Neural cell (in vitro differentiated cells): ENCODE results near the gene PLEKHO2. TPM values are rescaled to one million over a fixed set of nuclear protein-coding genes. Genes with fewer than 3 reads are reported as not detected.

Source experiments
- H2AFZ ChIP-seq: fragments of 200-600, 300-800 bp; sonication (generic), shearing (Covaris generic); 2 replicates; pipeline ENCODE4 v1.6.0; 2014; ENCODE audit warnings: low read depth, mild to moderate bottlenecking, antibody characterized with exemption, low read length, moderate library complexity
- H3F3A ChIP-seq: fragments of 200-600 bp; shearing (Covaris generic); 2 replicates; pipeline ENCODE4 v1.6.1; 2016; ENCODE audit warnings: mild to moderate bottlenecking, moderate library complexity, mixed read lengths, antibody characterized with exemption, low read length; ENCODE audit not compliant: insufficient read depth, poor library complexity, severe bottlenecking
- H3K27ac ChIP-seq: fragments of 200-600, 300-800 bp; sonication (generic), shearing (Covaris generic); 2 replicates; pipeline ENCODE4 v1.5.1; 2014; ENCODE audit warnings: mild to moderate bottlenecking, low read length, moderate library complexity
- H3K27me3 ChIP-seq: fragments of 300-800, 200-600 bp; sonication (generic), shearing (Covaris generic); 2 replicates; pipeline ENCODE4 v1.6.0; 2014; ENCODE audit warnings: mild to moderate bottlenecking, low read depth, low read length, moderate library complexity; ENCODE audit not compliant: insufficient read depth
- H3K36me3 ChIP-seq: fragments of 300-800, 200-600 bp; sonication (generic), shearing (Covaris generic); 2 replicates; pipeline ENCODE4 v1.5.1; 2014; ENCODE audit warnings: mild to moderate bottlenecking, antibody characterized with exemption, low read length, moderate library complexity; ENCODE audit not compliant: insufficient read depth
- H3K4me2 ChIP-seq: fragments of 300-800, 200-600 bp; sonication (generic), shearing (Covaris generic); 2 replicates; pipeline ENCODE4 v1.6.0; 2014; ENCODE audit warnings: mild to moderate bottlenecking, low read length
- H3K4me3 ChIP-seq: fragments of 300-800, 200-600 bp; sonication (generic), shearing (Covaris generic); 2 replicates; pipeline ENCODE4 v1.5.1; 2014; ENCODE audit warnings: mild to moderate bottlenecking, low read length, moderate library complexity
- H3K79me2 ChIP-seq: fragments of 200-600 bp; shearing (Covaris generic); replicated peaks from 2 replicates; pipeline ENCODE4 v1.6.0; 2014; ENCODE audit warnings: mild to moderate bottlenecking, low read length, moderate library complexity; ENCODE audit not compliant: insufficient read depth
- H3K9ac ChIP-seq: fragments of 300-800, 200-600 bp; sonication (generic), shearing (Covaris generic); 2 replicates; pipeline ENCODE4 v1.6.1; 2016; ENCODE audit warnings: mild to moderate bottlenecking, low read length, mixed read lengths
- H3K9me2 ChIP-seq: fragments of 200-600 bp; shearing (Covaris generic); 2 replicates; pipeline ENCODE4 v1.6.1; 2016; ENCODE audit warnings: mild to moderate bottlenecking, low read length, mixed read lengths; ENCODE audit not compliant: insufficient read depth
- H3K9me3 ChIP-seq: fragments of 200-600, 300-800 bp; sonication (generic), shearing (Covaris generic); 2 replicates; pipeline ENCODE4 v1.6.1; 2016; ENCODE audit warnings: mild to moderate bottlenecking, mixed run types, low read length, moderate library complexity, mixed read lengths
- H4K20me1 ChIP-seq: fragments of 200-600 bp; shearing (Covaris generic); 2 replicates; pipeline ENCODE4 v1.6.1; 2016; ENCODE audit warnings: mild to moderate bottlenecking, mixed run types; ENCODE audit not compliant: insufficient read depth
- EP300 ChIP-seq: fragments of 450-650 bp; conservative IDR thresholded peaks from 2 replicates; pipeline ENCODE4 v1.6.1; 2014; ENCODE audit warnings: antibody characterized with exemption, mild to moderate bottlenecking, moderate library complexity; ENCODE audit not compliant: poor library complexity, severe bottlenecking
- EZH2 ChIP-seq: fragments of 200-600, 300-800 bp; shearing (Covaris generic), sonication (generic); IDR thresholded peaks from 2 replicates; pipeline ENCODE4 v1.6.1; 2014; ENCODE audit warnings: antibody characterized with exemption, low read length, borderline replicate concordance, mild to moderate bottlenecking; ENCODE audit not compliant: insufficient read depth, poor library complexity, severe bottlenecking
- MXI1 ChIP-seq: fragments of 450-650 bp; conservative IDR thresholded peaks from 2 replicates; pipeline ENCODE4 v1.6.1; 2014; ENCODE audit warnings: antibody characterized with exemption, mild to moderate bottlenecking; ENCODE audit not compliant: poor library complexity, severe bottlenecking
- POLR2AphosphoS5 ChIP-seq: IDR thresholded peaks from 2 replicates; pipeline ENCODE4 v1.6.1; 2012
- RAD21 ChIP-seq: fragments of 450-650 bp; conservative IDR thresholded peaks from 2 replicates; pipeline ENCODE4 v1.6.1; 2014; ENCODE audit warnings: antibody characterized with exemption, mild to moderate bottlenecking, moderate library complexity
- SMC3 ChIP-seq: fragments of 450-650 bp; conservative IDR thresholded peaks from 2 replicates; pipeline ENCODE4 v1.6.1; 2014; ENCODE audit warnings: antibody characterized with exemption, mild to moderate bottlenecking, moderate library complexity; ENCODE audit not compliant: poor library complexity
- TAF1 ChIP-seq: IDR thresholded peaks from 2 replicates; pipeline ENCODE4 v1.6.1; 2012; ENCODE audit warnings: low read depth
- polyA plus RNA-seq: library from polyadenylated mRNA; depleted of rRNA; stranded (reverse); fragments of >200 nt; gene quantifications from 2 replicates; pipeline ENCODE4 v1.2.3, GENCODE V29; 2014
- TF ChIP-seq, protein P1 (sequence below): fragments of 450-650 bp; IDR thresholded peaks from 2 replicates; pipeline ENCODE4 v1.5.1; 2014; ENCODE audit warnings: antibody characterized with exemption, mild to moderate bottlenecking, moderate library complexity; ENCODE audit not compliant: poor library complexity, severe bottlenecking
- TF ChIP-seq, protein P2 (sequence below): IDR thresholded peaks from 2 replicates; pipeline ENCODE4 v1.6.1; 2012; ENCODE audit warnings: borderline replicate concordance

The PLEKHO2 gene
- polyA plus RNA-seq, 1 donor from 2014 or later = 1.3 TPM

DNA sequence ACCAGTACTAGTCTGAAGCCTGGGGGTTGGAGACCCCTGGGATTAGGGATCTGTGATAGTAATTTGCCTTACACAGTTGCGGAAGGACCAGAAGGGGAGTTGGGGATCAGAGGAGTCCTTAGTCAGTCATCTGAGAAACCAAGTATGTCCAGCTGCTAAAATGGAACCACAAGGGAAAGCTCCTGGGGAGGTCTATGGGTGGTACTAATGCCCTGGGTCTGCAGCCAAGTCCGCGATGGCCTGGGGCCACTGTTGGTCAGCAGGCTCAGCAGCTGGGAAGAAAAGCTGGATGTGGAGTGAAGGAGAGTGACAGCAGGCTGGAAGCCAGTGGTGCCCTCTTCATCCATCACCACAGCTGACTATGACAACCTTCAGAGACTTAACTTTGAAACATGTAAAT lies 67.8 kb downstream of the PLEKHO2 start:
- H3K36me3 ChIP-seq = no peaks in the 10 kb centered on the region
- no peak overlapping the region for H3K4me3 ChIP-seq
- H3K27ac ChIP-seq = no peak overlapping the region
- H3K4me2 ChIP-seq = no peak overlapping the region
- H3F3A ChIP-seq = no peaks in the 10 kb centered on the region
- H3K79me2 ChIP-seq = no peaks in the 10 kb centered on the region
- TF ChIP-seq MXI1 (no peak), POLR2AphosphoS5 (no peak), TAF1 (no peak), EP300 (no peak), RAD21 (no peak), EZH2 (no peak), SMC3 (no peak)
- TF ChIP-seq, protein P1, sequence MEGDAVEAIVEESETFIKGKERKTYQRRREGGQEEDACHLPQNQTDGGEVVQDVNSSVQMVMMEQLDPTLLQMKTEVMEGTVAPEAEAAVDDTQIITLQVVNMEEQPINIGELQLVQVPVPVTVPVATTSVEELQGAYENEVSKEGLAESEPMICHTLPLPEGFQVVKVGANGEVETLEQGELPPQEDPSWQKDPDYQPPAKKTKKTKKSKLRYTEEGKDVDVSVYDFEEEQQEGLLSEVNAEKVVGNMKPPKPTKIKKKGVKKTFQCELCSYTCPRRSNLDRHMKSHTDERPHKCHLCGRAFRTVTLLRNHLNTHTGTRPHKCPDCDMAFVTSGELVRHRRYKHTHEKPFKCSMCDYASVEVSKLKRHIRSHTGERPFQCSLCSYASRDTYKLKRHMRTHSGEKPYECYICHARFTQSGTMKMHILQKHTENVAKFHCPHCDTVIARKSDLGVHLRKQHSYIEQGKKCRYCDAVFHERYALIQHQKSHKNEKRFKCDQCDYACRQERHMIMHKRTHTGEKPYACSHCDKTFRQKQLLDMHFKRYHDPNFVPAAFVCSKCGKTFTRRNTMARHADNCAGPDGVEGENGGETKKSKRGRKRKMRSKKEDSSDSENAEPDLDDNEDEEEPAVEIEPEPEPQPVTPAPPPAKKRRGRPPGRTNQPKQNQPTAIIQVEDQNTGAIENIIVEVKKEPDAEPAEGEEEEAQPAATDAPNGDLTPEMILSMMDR = no peak
- TF ChIP-seq, protein P2, sequence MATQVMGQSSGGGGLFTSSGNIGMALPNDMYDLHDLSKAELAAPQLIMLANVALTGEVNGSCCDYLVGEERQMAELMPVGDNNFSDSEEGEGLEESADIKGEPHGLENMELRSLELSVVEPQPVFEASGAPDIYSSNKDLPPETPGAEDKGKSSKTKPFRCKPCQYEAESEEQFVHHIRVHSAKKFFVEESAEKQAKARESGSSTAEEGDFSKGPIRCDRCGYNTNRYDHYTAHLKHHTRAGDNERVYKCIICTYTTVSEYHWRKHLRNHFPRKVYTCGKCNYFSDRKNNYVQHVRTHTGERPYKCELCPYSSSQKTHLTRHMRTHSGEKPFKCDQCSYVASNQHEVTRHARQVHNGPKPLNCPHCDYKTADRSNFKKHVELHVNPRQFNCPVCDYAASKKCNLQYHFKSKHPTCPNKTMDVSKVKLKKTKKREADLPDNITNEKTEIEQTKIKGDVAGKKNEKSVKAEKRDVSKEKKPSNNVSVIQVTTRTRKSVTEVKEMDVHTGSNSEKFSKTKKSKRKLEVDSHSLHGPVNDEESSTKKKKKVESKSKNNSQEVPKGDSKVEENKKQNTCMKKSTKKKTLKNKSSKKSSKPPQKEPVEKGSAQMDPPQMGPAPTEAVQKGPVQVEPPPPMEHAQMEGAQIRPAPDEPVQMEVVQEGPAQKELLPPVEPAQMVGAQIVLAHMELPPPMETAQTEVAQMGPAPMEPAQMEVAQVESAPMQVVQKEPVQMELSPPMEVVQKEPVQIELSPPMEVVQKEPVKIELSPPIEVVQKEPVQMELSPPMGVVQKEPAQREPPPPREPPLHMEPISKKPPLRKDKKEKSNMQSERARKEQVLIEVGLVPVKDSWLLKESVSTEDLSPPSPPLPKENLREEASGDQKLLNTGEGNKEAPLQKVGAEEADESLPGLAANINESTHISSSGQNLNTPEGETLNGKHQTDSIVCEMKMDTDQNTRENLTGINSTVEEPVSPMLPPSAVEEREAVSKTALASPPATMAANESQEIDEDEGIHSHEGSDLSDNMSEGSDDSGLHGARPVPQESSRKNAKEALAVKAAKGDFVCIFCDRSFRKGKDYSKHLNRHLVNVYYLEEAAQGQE = no peak
- H3K27me3 ChIP-seq = peaks cover 4% of the 10 kb centered on the region
- H3K9me2 ChIP-seq = no peaks in the 10 kb centered on the region
- H3K9ac ChIP-seq = no peak overlapping the region
- H3K9me3 ChIP-seq = peaks cover 6% of the 10 kb centered on the region
- H2AFZ ChIP-seq = no peak overlapping the region
- no peaks in the 10 kb centered on the region for H4K20me1 ChIP-seq

DNA sequence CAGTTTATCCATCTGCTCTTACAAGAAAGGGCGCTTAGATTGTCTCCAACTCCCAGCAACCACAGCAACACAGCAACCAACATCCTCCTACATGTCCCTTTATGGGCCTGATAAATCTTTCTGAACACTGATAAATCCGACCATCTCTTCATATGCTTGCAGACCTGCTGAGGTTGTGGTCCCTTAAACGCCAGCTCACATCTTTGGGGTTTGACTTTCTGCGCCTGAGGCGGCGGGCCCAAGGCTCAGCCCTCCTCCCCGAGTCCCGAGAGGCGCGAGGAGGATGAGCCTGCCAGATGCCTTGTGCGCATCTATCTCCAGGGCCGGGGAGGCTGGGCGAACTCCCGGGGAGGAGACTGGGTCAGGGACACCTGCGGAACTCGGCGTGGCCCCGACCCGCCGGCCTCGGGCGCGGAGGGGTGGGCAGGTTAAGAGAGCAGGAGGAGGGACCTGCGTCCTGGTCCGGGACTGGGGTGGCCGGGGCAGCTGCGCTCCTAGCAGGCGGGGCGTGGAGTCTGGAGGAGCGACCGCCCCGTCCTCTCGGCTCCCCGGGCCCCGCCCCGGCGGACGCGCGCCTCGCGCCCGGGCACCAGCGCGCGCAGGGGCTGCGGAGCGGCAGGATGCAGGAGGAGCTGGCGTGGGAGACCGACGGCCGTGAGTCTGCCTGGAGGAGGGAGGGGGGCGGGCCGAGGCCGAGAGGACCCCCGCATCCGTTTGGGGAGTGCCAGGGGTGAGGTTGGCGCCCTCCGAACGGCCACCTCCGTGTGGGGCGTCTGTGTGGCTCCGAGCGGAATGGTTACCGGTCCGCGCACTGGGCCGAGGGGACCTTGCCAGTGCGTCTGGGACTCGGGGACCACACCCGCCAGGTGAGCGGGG lies 69.8 kb downstream of the PLEKHO2 start, which contains the start of gene ANKDD1A:
ANKDD1A (plus strand) TSS at position 592 of the 876 bp plus-strand sequence; CDS start at position 621, 29 bp downstream.
- peak within 1 kb of the TSS; percentile 28 for H3K4me2 ChIP-seq
- no peak within 1 kb of the TSS for H2AFZ ChIP-seq
- no peaks in the 10 kb centered on the region for H3K9me3 ChIP-seq
- TF ChIP-seq RAD21 = no peak
- peak; percentile 23 for TF ChIP-seq POLR2AphosphoS5
- no peak for TF ChIP-seq EZH2
- TF ChIP-seq, protein P2 = no peak
- TF ChIP-seq, protein P1 = no peak
- no peak for TF ChIP-seq SMC3
- no peak for TF ChIP-seq MXI1
- TF ChIP-seq EP300 = no peak
- peak within 1 kb of the TSS; percentile 54 for H3K9ac ChIP-seq
- no peaks in the 10 kb centered on the region for H4K20me1 ChIP-seq
- no peaks in the 10 kb centered on the region for H3K9me2 ChIP-seq
- no peaks in the 10 kb centered on the region for H3F3A ChIP-seq
- H3K79me2 ChIP-seq = no peaks in the 10 kb centered on the region
- H3K27me3 ChIP-seq = peaks cover 4% of the 10 kb centered on the region
- no peaks in the 10 kb centered on the region for H3K36me3 ChIP-seq
- peak within 1 kb of the TSS; percentile 68 for H3K4me3 ChIP-seq
- no peak within 1 kb of the TSS for H3K27ac ChIP-seq
